Stimulated activated CD8-positive, alpha-beta memory T cell treated with anti-CD3 and anti-CD28 coated beads, Interleukin-12 subunit alpha, Interleukin-12 subunit beta, amount 100 ng/mL, for 1 hour (primary cell): ENCODE data around the gene GATA5.

Experiments
- DNase-seq: peaks from one replicate; pipeline ENCODE4 v3.0.0-alpha.2; 2020; ENCODE audit warnings: low read depth

GATA5 gene

GRCh38 chr20:62472941-62473585 is 2.7 kb downstream of the GATA5 start:
- DNase-seq: no peak

DNA sequence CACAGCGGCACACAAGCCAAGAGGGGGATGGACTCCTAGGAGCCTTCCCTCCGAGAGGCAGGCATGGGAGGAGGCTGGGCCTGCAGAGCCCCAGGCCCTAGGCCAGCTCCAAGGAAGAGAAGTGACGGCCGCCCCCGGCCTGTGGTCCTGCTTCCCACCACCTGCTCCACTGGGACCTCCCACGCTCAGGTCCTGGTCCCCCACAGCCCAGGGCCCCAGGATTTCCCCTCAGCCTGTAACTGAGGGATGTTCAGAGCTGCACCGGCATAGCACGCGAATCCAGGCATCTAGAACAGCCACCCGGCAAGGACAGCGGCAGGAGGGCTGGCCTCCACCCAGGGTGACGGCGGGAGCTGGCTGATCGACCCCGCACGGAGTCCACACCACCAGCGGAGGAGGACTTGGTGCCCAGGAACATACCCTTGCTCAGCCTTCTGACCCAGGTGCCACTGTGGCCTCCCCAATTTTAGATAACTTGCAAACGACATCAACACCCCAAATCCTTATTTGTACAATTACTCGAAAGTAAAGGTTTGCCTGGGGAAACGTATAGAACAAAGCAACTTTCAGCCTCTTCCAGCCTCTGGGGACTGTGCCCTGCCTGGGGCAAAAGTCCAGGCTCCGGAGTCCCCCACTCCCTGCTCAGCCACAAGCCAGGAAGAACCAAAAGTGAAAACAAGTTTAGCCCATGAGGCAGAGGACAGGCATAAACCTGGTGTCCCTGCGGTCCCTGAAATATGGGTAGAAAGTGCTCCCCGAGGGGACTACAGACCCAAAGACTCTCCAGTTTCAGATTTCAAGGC is 3.5 kb downstream of the GATA5 start:
- DNase-seq: no peak

DNA sequence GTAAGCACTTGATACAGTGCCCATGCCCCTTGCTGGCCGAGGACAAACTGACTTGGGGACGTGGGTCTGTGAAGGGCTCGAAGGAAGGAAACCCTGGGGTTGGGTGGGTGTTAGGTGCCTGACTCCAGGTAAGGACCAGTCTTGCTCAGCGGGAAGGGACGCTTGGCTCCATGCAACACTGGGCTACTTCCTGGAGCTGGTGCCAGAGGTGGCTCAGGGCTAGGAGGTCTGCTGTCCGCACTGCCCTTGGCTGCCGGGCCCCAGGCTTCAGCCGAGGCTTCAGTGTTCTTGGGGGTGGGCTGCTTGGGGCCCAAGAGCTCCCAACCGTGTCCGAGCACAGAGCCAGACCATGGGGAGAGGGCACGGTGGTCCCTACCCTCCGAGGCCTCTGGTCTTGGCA is 5.3 kb downstream of the GATA5 start:
- no peak for DNase-seq

DNA sequence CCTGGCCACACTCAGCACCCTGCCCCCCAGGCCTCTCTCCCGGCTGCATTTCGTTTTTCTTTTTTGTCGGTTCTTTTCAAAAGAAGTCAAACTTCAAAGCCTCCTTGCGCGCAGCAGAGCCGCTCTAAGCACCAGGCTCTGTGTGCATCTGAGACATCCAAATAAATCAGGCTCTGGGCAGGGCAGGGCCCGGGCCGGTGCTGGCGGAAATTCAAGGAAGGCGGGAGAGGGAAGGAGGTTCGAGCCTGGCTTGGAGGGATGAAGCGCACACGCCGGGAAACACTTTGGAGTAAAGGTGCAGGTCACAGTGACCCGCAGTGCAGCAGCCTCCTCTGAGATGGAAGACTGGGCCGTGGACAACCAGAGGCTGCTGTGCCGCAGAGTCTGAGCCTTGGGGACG is 5.8 kb downstream of the GATA5 start:
- DNase-seq: no peak

DNA sequence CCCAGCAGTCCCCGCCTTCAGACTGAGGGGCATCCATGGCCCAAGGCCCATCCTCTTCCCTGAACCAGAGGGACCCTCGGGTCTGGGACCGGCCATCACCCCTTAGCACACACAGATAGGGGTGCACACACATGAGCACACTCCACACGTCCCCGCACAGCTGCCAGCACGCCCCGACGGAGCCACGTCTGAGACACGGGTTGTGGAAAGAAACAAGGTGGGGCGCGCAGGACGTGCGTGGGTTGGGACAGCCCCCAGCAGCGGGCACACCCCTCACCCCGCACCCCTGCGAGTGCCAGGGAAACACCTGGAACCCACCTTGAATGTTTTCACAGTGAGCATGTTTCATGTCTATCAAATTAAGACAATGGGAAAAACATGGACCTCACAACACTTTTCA is 6.4 kb downstream of the GATA5 start:
- no peak for DNase-seq

DNA sequence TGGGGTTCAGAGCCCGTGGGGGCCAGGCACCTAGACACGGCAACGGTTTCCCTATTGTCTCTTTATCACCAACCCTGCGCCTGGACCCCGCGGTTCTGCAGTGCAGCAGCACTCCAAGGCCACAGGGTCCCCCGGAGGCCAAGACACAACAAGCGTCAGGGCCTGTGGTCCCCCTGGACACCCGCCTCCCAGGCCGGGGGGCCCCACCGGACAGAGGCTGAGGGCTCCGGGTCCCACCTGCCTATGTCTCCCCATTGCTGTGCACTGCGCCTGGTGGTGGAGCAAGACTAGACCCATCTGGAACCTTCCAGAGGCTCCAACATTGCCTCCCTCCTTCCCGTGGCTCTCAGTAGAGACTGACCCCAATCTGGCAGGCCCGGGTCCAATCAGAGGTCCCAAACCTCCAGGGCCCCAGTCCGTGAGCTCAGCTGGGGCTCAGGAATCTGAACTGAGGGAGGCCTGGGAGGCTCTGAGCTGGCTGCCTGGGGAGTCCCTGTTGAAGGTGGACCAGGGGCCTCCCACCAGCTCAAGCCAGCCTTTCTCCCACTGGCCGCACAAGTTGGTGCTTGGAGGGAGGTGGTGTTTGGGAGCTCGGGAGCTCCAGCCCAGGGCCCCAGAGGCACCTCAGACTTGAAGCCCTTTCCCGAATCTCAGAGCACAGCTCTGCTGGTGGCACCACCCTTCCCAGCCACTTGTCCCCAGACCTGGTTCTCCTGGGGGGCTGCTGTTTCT is 8.8 kb downstream of the GATA5 start:
- no peak for DNase-seq

GRCh38 chr20:62466072-62466760 is 9.6 kb downstream of the GATA5 start:
- DNase-seq: no peak

- no peak for DNase-seq
These were observed 10.8 kb downstream of the GATA5 start for GRCh38 chr20:62464990-62465389.

DNA sequence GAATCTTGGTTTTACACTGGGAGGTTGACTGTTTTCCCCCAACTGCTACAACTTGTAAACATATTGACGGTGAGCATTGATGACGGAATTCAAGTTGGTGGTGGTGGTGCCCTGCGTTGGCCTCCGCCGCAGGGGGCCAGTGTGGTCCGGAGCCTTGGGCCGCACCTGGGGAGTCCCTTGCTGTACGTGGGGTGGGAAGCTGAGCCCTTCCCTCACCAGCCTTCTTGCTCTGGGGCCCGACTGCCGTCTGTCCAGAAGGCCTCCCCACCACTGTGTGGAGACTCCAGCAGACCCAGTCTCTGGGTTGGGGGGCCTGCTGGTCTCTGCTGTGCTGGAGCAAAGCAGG is 11.4 kb downstream of the GATA5 start:
- no peak for DNase-seq

DNA sequence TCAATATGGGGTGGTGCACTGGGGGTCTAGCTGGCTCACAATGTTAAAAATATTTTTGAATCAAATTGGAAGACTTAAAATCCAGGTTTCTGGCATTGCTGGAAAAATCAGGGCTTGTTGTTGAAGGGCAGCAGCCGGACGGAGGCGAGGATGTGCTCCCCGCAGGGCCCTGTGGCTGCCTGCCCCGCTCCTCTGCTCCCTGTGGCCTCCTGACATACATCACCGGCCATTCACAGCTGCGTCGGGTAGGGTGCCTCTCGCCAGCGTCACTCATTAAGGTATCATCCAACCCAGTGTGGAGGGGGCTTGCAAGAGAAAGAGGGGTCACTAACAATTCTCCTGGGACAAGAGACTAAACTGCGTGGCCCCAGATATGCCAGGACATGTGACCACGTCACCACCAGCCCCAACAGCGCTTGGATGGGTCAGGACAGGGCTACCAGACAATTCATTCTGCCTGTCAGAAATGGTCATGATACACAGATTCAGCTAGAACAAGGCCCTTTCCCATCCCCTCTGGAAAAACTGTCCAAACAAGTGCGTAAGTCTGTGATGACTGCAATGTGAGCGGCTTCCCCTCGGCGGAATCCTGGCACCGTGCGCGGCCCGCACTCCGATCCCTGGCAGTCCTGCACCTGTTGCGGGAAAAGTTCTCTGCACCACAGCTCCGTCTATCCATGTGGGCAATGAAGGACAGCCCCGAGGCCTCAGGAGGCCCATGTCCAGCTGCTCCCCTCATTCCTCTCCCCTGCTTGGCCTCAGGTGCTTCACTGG is 12.0 kb downstream of the GATA5 start:
- no peak for DNase-seq

GRCh38 chr20:62462976-62463592 is 12.7 kb downstream of the GATA5 start:
- DNase-seq: no peak

DNA sequence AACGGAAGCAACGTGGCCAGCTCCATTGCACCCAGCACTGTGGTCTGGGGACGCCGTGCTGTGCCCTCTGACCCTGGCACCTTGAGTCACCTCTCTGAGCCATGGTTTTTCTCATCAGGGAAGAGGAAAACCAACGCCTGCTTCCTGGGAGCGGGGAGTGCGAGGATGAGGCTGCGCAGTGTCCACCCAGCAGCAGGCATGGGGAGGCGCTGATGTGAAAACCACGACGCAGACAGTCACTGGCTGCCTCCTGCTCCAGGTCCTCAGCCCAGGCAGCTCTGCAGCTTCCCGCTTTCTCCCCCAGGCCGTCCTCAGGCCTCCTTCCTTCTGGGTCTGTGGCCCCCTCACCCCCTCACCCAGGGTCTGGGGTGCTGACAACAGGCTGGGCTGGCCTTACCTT is 14.0 kb downstream of the GATA5 start:
- DNase-seq: no peak

DNA sequence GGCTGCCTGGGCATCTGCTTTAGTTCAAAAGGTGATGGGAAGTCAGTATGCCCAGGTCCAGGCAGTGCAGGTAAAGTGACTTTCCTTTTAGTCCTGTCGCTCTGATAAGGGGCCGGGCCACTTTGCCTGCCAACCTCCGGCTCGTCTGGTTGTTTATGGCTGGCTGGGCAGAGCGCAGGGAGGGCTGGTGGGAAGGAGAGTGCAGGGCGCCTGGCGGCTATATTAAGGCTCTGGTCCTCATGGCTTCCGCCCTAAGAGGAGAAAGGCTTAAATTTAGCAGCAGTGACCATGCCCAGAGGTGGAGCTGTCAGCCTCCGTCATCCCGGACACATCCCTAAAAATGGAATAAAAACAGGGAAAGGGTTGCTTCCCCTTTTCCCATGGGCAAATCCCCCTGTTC is 14.6 kb downstream of the GATA5 start:
- no peak for DNase-seq

DNA sequence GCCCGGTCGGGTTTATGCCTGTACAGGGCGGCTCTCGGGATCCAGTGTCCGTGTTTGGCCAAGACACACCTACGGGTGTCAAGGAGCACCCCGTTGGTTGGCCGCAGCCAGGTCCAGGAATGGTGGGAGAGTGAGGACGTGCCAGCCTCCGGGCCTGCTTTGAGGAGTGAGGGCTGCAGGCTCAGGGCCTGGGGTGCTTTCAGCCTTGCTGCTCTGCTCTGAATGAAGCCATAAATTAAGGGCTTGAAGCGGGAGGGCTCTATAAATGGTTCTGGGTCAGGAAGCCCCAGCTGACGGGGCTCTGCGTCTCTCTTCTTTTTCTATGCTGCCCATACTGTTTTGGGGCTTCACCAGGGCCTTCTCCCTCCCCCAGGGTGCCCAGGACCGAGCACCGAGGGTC is 15.1 kb downstream of the GATA5 start:
- DNase-seq: no peak

DNA sequence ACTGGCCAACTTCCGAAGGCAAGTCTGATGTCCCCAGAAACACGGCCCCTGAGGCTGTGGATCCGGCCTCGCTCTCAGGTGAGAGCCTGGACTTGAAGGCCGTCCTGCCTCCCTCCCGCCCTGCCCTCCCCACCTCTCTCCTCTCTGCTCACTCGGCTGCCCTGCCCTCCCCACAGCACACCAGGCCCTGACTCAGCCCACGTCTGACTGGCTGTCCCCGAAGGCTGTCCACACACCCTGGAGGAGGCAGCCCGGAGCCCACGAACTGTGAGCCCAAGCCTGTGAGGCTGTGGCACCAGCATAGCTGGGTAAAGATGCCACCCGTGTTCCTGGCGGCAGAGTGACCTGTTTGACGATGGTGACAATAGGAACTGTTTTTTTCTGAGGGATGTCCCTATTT is 16.3 kb downstream of the GATA5 start:
- DNase-seq: no peak

DNA sequence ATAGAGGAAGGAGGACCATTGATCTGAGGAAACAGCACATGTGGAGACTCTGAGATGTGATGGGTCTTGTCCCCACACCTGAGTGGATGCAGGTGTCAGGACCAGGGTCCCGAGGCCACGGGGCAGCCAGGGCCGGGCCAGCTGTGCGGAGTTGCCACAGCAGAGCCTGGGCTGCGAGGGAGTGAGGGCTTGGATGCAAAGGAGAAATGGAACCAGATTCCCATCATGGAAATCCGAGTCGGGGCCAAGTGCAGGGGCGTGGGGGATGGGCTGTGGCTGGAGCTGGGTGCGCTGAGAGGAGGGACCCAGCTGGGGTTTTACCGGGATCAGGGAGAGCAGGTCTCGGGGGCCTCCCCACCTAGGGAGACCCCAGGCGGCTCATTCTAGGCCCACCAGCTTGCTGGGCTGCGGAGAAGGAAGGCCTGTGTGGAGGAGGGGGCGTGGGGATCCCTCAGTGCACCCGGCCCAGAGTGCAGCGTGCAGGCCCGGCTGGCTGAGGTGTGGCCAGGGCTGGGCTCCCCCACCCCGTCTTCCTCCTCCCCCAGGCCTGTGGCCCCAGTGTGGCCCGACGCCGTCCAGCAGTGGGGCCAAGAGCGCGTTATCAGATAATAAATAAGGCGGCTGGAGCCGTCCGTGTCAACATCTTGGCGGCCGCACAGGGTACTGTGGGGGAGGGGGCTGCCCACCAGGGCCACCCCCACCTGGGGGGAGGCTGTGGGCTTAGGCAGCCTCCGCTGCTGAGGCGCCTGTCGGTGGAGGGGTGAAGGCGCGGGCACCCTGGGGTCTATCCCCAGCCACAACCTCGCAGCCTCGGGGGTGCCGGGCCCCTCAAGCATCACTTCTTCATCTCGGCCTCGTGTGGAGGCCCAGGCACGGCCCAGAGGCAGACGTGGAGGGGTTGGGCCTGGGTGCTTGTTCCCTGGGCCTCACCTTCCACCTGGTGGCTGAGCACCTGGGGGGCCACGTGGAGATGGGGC is 17.2 kb downstream of the GATA5 start:
- no peak for DNase-seq

GRCh38 chr20:62457831-62458230 is 18.0 kb downstream of the GATA5 start:
- DNase-seq: no peak

DNA sequence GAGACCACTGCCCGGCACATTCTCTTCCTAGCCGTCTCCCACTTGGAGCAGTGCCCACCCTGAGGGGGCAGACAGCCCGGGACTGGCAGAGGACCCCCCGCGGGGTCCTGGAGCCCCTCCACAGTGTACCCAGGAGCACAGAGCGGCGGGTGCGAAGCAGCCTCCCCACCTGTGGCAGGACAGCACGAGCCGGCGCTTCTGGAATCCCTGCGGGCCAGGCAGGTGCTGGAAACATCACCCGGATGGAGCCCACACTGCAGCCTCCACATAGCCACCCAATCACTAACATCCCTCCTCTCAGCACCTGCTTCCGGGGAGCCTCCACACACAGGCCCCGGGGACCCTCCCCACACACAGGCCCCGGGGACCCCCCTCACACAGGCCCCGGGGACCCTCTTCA is 18.7 kb downstream of the GATA5 start:
- DNase-seq: no peak

DNA sequence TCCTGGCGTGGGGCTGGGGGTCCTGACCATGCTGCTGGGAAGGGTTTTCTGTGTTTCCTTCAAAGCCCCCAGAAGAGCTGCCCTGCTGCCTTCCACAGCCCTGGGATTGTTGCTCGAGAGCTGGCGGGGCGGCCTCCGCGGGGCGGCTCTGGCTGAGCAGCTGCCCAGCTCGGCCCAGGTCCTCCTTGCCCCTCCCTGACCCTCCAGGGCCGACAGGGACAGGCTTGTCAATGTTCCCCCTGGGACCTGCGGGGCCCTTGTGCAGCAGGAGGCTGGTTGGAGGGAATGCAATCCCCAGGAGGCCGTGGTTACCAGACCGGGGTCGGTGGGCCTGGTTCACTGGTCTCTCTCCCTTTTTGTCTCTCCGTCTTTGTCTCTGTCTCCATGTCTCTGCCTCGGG is 19.9 kb downstream of the GATA5 start:
- DNase-seq: no peak

- DNase-seq: no peak
These were observed 20.7 kb downstream of the GATA5 start for GRCh38 chr20:62454904-62455636.
